IMR-90 (cell line): ENCODE measurements around the gene NEU1. TPM values are rescaled to one million over a fixed set of nuclear protein-coding genes. Genes with fewer than 3 reads are reported as not detected.

Source experiments
- ATAC-seq: fragments of 200-7000 bp; cut with Tn5 transposase; 2 replicates; pipeline ENCODE4 v1.9.1; 2020; ENCODE audit warnings: low read depth, mild to moderate bottlenecking, moderate library complexity
- BruUV-seq: library from RNA; stranded (reverse); fragments of 400-500 nt; replicated peaks from 2 replicates; lab custom pipeline; 2021; lab: Mats Ljungman, UMichigan
- CTCF ChIA-PET: fragments of 300-600 bp; formaldehyde crosslinking; extraction: SDS; loops from one replicate; lab custom pipeline; 2021; ENCODE audit warnings: antibody characterized with exemption; lab: Yijun Ruan, JAX
- POLR2A ChIA-PET: fragments of 300-600 bp; sonication (Branson Sonifier 250); formaldehyde crosslinking; loops from one replicate; lab custom pipeline; 2022; ENCODE audit warnings: antibody characterized with exemption; ENCODE audit not compliant: unreplicated experiment; lab: Charles Lee
- DNase-seq: peaks from one replicate; pipeline ENCODE4 v3.0.0; 2013
- H2AFZ ChIP-seq: replicated peaks from 2 replicates; pipeline ENCODE3; 2013; ENCODE audit warnings: low read length, mild to moderate bottlenecking; ENCODE audit not compliant: poor library complexity
- H2AK5ac ChIP-seq: 2 replicates; pipeline ENCODE4 v1.6.1; 2013; ENCODE audit warnings: low read depth, low read length, inconsistent platforms
- H2AK9ac ChIP-seq: replicated peaks from 2 replicates; pipeline ENCODE3; 2013; ENCODE audit warnings: mild to moderate bottlenecking, low read depth, low read length, moderate library complexity; ENCODE audit not compliant: poor library complexity
- H2BK120ac ChIP-seq: 2 replicates; pipeline ENCODE4 v1.6.1; 2013; ENCODE audit warnings: low read depth, low read length, inconsistent platforms
- H2BK15ac ChIP-seq: 3 replicates; pipeline ENCODE4 v1.6.1; 2013; ENCODE audit warnings: low read depth, low read length, inconsistent platforms
- H2BK20ac ChIP-seq: 2 replicates; pipeline ENCODE4 v1.6.1; 2013; ENCODE audit warnings: low read depth, mild to moderate bottlenecking, inconsistent platforms, low read length, moderate library complexity
- H2BK5ac ChIP-seq: 2 replicates; pipeline ENCODE4 v1.6.1; 2013; ENCODE audit warnings: mild to moderate bottlenecking, low read depth, low read length, inconsistent platforms; ENCODE audit not compliant: poor library complexity, severe bottlenecking
- H3K14ac ChIP-seq: replicated peaks from 2 replicates; pipeline ENCODE4 v1.6.1; 2013; ENCODE audit warnings: low read depth, low read length, inconsistent platforms
- H3K18ac ChIP-seq: 2 replicates; pipeline ENCODE4 v1.6.1; 2013; ENCODE audit warnings: low read depth, low read length, control low read depth
- H3K23ac ChIP-seq: 2 replicates; pipeline ENCODE4 v1.6.1; 2013; ENCODE audit warnings: low read depth, low read length, inconsistent platforms
- H3K27ac ChIP-seq: 2 replicates; pipeline ENCODE4 v1.5.1; 2013; ENCODE audit warnings: mild to moderate bottlenecking, control low read depth, low read length; ENCODE audit not compliant: insufficient read depth
- H3K27me3 ChIP-seq: 2 replicates; pipeline ENCODE4 v1.6.1; 2013; ENCODE audit warnings: low read length; ENCODE audit not compliant: control insufficient read depth, insufficient read depth
- H3K36me3 ChIP-seq: 2 replicates; pipeline ENCODE4 v1.6.1; 2013; ENCODE audit warnings: low read length, mixed read lengths; ENCODE audit not compliant: control insufficient read depth, insufficient read depth
- H3K4ac ChIP-seq: 2 replicates; pipeline ENCODE4 v1.6.1; 2013; ENCODE audit warnings: low read depth, low read length, inconsistent platforms
- H3K4me1 ChIP-seq: 2 replicates; pipeline ENCODE4 v1.6.1; 2013; ENCODE audit warnings: low read length, mixed read lengths; ENCODE audit not compliant: control insufficient read depth, insufficient read depth
- H3K4me2 ChIP-seq: 2 replicates; pipeline ENCODE4 v1.6.1; 2013; ENCODE audit warnings: low read depth, mild to moderate bottlenecking, control low read depth, low read length, moderate library complexity
- H3K4me3 ChIP-seq: 2 replicates; pipeline ENCODE4 v1.5.1; 2013; ENCODE audit warnings: low read depth, mild to moderate bottlenecking, control low read depth, low read length, moderate library complexity; ENCODE audit not compliant: insufficient read depth
- H3K56ac ChIP-seq: 2 replicates; pipeline ENCODE4 v1.6.1; 2013; ENCODE audit warnings: low read length, inconsistent platforms; ENCODE audit not compliant: insufficient read depth; ENCODE audit errors: extremely low read depth
- H3K79me1 ChIP-seq, 2 experiments: 2 replicates each; pipeline ENCODE4 v1.6.1; 2013; ENCODE audit warnings: low read length in 2 of 2, inconsistent platforms in 1 of 2, low read depth in 1 of 2
- H3K9ac ChIP-seq: 2 replicates; pipeline ENCODE4 v1.6.1; 2013; ENCODE audit warnings: low read depth, low read length, control low read depth
- H3K9me1 ChIP-seq: 2 replicates; pipeline ENCODE4 v1.6.1; 2013; ENCODE audit warnings: low read length, inconsistent platforms; ENCODE audit not compliant: insufficient read depth
- H3K9me3 ChIP-seq: 2 replicates; pipeline ENCODE4 v1.6.1; 2013; ENCODE audit warnings: low read length; ENCODE audit not compliant: control insufficient read depth, insufficient read depth
- H4K20me1 ChIP-seq: 2 replicates; pipeline ENCODE4 v1.6.1; 2013; ENCODE audit warnings: low read length, inconsistent platforms; ENCODE audit not compliant: insufficient read depth
- H4K5ac ChIP-seq: 2 replicates; pipeline ENCODE4 v1.6.1; 2013; ENCODE audit warnings: mild to moderate bottlenecking, low read depth, low read length, control low read depth
- H4K8ac ChIP-seq, 2 experiments: 2 replicates each; pipeline ENCODE4 v1.6.1; 2013; ENCODE audit warnings: low read depth in 2 of 2, low read length in 2 of 2, control low read depth in 1 of 2, inconsistent platforms in 1 of 2
- H4K91ac ChIP-seq: 2 replicates; pipeline ENCODE4 v1.6.1; 2013; ENCODE audit warnings: low read depth, low read length, inconsistent platforms; ENCODE audit not compliant: insufficient read depth
- BHLHE40 ChIP-seq: fragments of 150-350 bp; IDR thresholded peaks from 2 replicates; pipeline ENCODE4 v1.6.1; 2016; ENCODE audit warnings: mild to moderate bottlenecking, low read depth, low read length
- CEBPB ChIP-seq: IDR thresholded peaks from 2 replicates; pipeline ENCODE4 v1.6.1; 2012; ENCODE audit warnings: low read depth, low read length, improper control_type of control experiment
- CTCF ChIP-seq: conservative IDR thresholded peaks from 2 replicates; pipeline ENCODE4 v1.5.1; 2012; ENCODE audit warnings: mild to moderate bottlenecking, low read depth, low read length, improper control_type of control experiment
- FOS ChIP-seq: fragments of 150-350 bp; IDR thresholded peaks from 2 replicates; pipeline ENCODE4 v1.6.1; 2016; ENCODE audit warnings: low read depth, low read length
- MAFK ChIP-seq: IDR thresholded peaks from 2 replicates; pipeline ENCODE4 v1.6.1; 2012; ENCODE audit warnings: low read depth, low read length, improper control_type of control experiment
- MAZ ChIP-seq: IDR thresholded peaks from 2 replicates; pipeline ENCODE4 v1.6.1; 2012; ENCODE audit warnings: low read depth, mild to moderate bottlenecking, low read length, improper control_type of control experiment, moderate library complexity, borderline replicate concordance
- MXI1 ChIP-seq: IDR thresholded peaks from 2 replicates; pipeline ENCODE4 v1.6.1; 2012; ENCODE audit warnings: low read depth, mild to moderate bottlenecking, low read length, moderate library complexity, borderline replicate concordance
- POLR2A ChIP-seq: IDR thresholded peaks from 2 replicates; pipeline ENCODE4 v1.6.1; 2012; ENCODE audit warnings: mild to moderate bottlenecking, low read depth, low read length
- RAD21 ChIP-seq: IDR thresholded peaks from 2 replicates; pipeline ENCODE4 v1.6.1; 2012; ENCODE audit warnings: low read length, improper control_type of control experiment
- RCOR1 ChIP-seq: IDR thresholded peaks from 2 replicates; pipeline ENCODE4 v1.6.1; 2012; ENCODE audit warnings: mild to moderate bottlenecking, low read length, improper control_type of control experiment; ENCODE audit not compliant: insufficient replicate concordance
- RFX5 ChIP-seq: IDR thresholded peaks from 2 replicates; pipeline ENCODE4 v1.8.0; 2012; ENCODE audit warnings: low read depth, mild to moderate bottlenecking, low read length, moderate library complexity
- SMC3 ChIP-seq: fragments of 150-350 bp; IDR thresholded peaks from 2 replicates; pipeline ENCODE4 v1.6.1; 2016; ENCODE audit warnings: low read depth, mild to moderate bottlenecking, antibody characterized with exemption, low read length, moderate library complexity
- WGBS, 2 experiments: methylation state at CpG; one replicate each; pipeline versions ENCODE4 v1.1.5 to v1.1.7; 2013; ENCODE audit warnings: missing lambda C conversion rate in 2 of 2; ENCODE audit not compliant: insufficient read length in 1 of 2; ENCODE audit errors: extremely low coverage in 2 of 2; 5-methylcytosine and 5-hydroxymethylcytosine counted together
- dilution Hi-C: fragments of 300-500 bp; cut with HindIII; formaldehyde crosslinking; loops from one replicate; pipeline ENCODE4 v1.14.3; 2018; ENCODE audit warnings: low sequenced_read_pairs; ENCODE audit not compliant: unreplicated experiment
- in situ Hi-C: fragments of 300-500 bp; cut with MboI; formaldehyde crosslinking; loops from 3 replicates; pipeline ENCODE4 v1.14.3; 2019; ENCODE audit warnings: low sequenced_read_pairs, inconsistent platforms, mixed read lengths
- intact Hi-C: fragments of 100-400 bp; cut with micrococcal nuclease; formaldehyde crosslinking; loops from 2 replicates; pipeline ENCODE4 v1.10.0; 2022
- polyA plus RNA-seq, 3 experiments: library from polyadenylated mRNA; depleted of rRNA; stranded (reverse); fragments of >200 nt; gene quantifications; 2 replicates each; pipeline ENCODE4 v1.2.3, GENCODE V29; 2012; ENCODE audit warnings: low replicate concordance in 1 of 3
- total RNA-seq: library from RNA; depleted of rRNA; stranded (reverse); fragments of >200 nt; gene quantifications from 2 replicates; pipeline ENCODE4 v1.2.3, GENCODE V29; 2012
- TF ChIP-seq, protein P1 (sequence below): fragments of 150-350 bp; IDR thresholded peaks from 2 replicates; pipeline ENCODE4 v1.6.1; 2016; ENCODE audit warnings: low read depth, mild to moderate bottlenecking, low read length, moderate library complexity, borderline replicate concordance
- TF ChIP-seq, protein P2 (sequence below): fragments of 150-350 bp; IDR thresholded peaks from 2 replicates; pipeline ENCODE4 v1.6.1; 2017; ENCODE audit warnings: mild to moderate bottlenecking, antibody characterized with exemption, low read length, low read depth

NEU1 gene
- total and polyA plus RNA-seq, 2 of the 4 experiments (the other 2 are of a cell fraction) = 28.5 to 36.2 TPM

DNA sequence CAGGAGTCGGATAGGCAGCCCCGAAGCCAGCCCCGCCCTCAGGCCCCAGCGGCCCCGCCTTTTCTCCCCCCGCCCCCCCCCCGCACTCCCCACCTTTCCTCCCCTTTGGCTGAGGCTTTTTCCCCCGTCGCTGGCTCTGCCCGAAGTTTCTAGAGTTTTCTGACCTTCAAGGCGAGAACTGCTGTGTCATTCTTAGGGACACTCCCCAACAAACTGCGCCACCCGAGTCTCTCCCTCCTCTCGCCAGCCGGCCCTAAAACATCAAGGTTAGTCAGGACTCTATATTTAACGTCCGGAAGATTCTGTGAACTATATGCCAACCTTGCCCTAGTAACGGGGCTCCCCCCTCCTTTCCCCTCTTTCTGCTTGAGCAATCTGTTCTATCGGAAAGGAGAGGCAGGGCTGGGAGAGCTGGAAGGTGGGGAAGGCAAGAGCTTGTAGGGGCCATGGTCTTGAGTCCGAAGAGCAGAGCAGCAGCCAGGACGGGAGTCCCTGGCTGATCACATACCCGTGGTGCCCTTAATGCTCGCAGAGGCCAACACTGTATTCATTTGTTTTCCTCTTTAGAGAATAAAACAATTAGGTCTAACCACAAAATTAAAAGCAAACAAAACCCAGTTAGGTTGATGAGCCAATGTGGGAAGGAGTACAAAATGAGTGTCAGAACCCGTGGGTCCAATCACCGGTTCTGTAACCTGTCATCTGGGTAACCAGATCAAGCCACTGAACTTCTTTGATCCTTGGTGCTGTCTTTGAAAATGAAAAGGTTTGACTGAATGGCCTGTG lies 40.4 kb downstream of the NEU1 start:
- ATAC-seq (peak; percentile 62), DNase-seq (peak; percentile 64)
- peak overlapping the region; percentile 57 for H2BK15ac ChIP-seq
- intact Hi-C loops = no loop called here
- H3K23ac ChIP-seq = peak overlapping the region; percentile 94
- H4K91ac ChIP-seq = peak overlapping the region; percentile 92
- no CpG with 5 or more reads among the region's 25 CpGs for WGBS, 2 experiments
- peak overlapping the region; percentile 90 for H2AFZ ChIP-seq
- H3K4ac ChIP-seq = peak overlapping the region; percentile 91
- H2BK120ac ChIP-seq = peak overlapping the region; percentile 83
- peak overlapping the region; percentile 82 for H2BK5ac ChIP-seq
- peaks cover 10% of the 10 kb centered on the region for H3K4me1 ChIP-seq
- peak overlapping the region; percentile 85 for H3K18ac ChIP-seq
- no TSS peak for BruUV-seq
- peak overlapping the region; percentile 94 for H3K56ac ChIP-seq
- H2AK9ac ChIP-seq = peak overlapping the region; percentile 76
- H4K20me1 ChIP-seq = no peaks in the 10 kb centered on the region
- H3K27ac ChIP-seq = peak overlapping the region; percentile 85
- peak overlapping the region; percentile 64 for H2BK20ac ChIP-seq
- ChIA-PET POLR2A (no interaction called here), CTCF (interaction anchor here (0.5 to 1.3 kb wide), 2 partner anchors 15 to 1159 kb away, joined by 3 read pairs; partner anchors contain the start of gene LSM2)
- dilution Hi-C loops = no loop called here
- peak overlapping the region; percentile 88 for H2AK5ac ChIP-seq
- H3K4me3 ChIP-seq = peak overlapping the region; percentile 48
- no peaks in the 10 kb centered on the region for H3K9me3 ChIP-seq
- peak overlapping the region; percentile 87 for H3K9ac ChIP-seq
- peaks cover 10 to 50% of the 10 kb centered on the region in 2 experiments for H3K79me1 ChIP-seq
- peak overlapping the region; percentile 79 to 84 for H4K8ac ChIP-seq
- H4K5ac ChIP-seq = peak overlapping the region; percentile 69
- H3K4me2 ChIP-seq = peak overlapping the region; percentile 94
- H3K14ac ChIP-seq = peak overlapping the region; percentile 85
- in situ Hi-C loops = no loop called here
- no peaks in the 10 kb centered on the region for H3K27me3 ChIP-seq
- peaks cover 7% of the 10 kb centered on the region for H3K9me1 ChIP-seq
- H3K36me3 ChIP-seq = no peaks in the 10 kb centered on the region
- TF ChIP-seq MAFK (peak; percentile 43), MXI1 (no peak), SMC3 (no peak), CEBPB (peak; percentile 44; the same call in 1 of the 2 replicates), BHLHE40 (no peak), CTCF (no peak), RAD21 (no peak), POLR2A (peak; percentile 54; the same call in 1 of the 2 replicates), MAZ (no peak), RFX5 (no peak), FOS (no peak), RCOR1 (no peak)
- TF ChIP-seq, protein P1, sequence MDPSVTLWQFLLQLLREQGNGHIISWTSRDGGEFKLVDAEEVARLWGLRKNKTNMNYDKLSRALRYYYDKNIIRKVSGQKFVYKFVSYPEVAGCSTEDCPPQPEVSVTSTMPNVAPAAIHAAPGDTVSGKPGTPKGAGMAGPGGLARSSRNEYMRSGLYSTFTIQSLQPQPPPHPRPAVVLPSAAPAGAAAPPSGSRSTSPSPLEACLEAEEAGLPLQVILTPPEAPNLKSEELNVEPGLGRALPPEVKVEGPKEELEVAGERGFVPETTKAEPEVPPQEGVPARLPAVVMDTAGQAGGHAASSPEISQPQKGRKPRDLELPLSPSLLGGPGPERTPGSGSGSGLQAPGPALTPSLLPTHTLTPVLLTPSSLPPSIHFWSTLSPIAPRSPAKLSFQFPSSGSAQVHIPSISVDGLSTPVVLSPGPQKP = no peak
- TF ChIP-seq, protein P2, sequence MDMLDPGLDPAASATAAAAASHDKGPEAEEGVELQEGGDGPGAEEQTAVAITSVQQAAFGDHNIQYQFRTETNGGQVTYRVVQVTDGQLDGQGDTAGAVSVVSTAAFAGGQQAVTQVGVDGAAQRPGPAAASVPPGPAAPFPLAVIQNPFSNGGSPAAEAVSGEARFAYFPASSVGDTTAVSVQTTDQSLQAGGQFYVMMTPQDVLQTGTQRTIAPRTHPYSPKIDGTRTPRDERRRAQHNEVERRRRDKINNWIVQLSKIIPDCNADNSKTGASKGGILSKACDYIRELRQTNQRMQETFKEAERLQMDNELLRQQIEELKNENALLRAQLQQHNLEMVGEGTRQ = no peak
